Right lobe of liver (tissue), 4 donors: Measurements from ENCODE around the gene ADGRF1.

Source experiments
- POLR2A ChIP-seq: fragments of 450-650 bp; IDR thresholded peaks from one replicate; pipeline ENCODE4 v1.6.1; 2017; ENCODE audit warnings: antibody characterized with exemption, mild to moderate bottlenecking
- TF ChIP-seq, protein P1 (sequence below), 4 donors: fragments of 200-600 bp in 3 of 4; fragments of 450-650 bp in 1 of 4; IDR thresholded peaks; one replicate each; pipeline versions ENCODE4 v1.5.1 to v1.8.0; 2016 to 2022; ENCODE audit warnings: antibody characterized with exemption in 4 of 4, mild to moderate bottlenecking in 2 of 4
- donor health status: DM: no; HTN: no; CAD: no.
- donor health status: DM: no; HTN: no; CAD: no.
- donor health status: DM: no; HTN: yes; CAD: no.

DNA sequence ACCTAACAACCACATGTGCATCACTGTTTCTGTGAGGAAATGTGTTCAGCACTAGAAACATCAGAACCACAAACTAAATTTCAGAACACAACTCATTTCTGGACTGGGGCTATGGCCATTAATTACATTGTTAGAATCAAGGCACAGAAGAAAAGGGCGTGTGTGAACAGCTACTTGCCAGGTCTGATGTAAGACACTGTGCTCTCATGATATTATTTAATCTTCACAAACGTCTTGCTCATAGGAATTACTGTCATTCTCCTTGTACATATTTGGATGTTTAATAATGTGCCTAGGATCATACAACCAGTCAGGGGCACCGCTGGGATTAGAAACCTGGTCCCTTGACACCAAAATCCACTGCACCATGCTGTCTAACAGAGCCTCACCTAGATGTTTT lies 14.8 kb downstream of the ADGRF1 start:
- TF ChIP-seq, protein P1, sequence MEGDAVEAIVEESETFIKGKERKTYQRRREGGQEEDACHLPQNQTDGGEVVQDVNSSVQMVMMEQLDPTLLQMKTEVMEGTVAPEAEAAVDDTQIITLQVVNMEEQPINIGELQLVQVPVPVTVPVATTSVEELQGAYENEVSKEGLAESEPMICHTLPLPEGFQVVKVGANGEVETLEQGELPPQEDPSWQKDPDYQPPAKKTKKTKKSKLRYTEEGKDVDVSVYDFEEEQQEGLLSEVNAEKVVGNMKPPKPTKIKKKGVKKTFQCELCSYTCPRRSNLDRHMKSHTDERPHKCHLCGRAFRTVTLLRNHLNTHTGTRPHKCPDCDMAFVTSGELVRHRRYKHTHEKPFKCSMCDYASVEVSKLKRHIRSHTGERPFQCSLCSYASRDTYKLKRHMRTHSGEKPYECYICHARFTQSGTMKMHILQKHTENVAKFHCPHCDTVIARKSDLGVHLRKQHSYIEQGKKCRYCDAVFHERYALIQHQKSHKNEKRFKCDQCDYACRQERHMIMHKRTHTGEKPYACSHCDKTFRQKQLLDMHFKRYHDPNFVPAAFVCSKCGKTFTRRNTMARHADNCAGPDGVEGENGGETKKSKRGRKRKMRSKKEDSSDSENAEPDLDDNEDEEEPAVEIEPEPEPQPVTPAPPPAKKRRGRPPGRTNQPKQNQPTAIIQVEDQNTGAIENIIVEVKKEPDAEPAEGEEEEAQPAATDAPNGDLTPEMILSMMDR (IDR thresholded peaks at IDR 0.05) = no peak
- TF ChIP-seq POLR2A = no peak
